SK-N-MC (cell line): Measurements from ENCODE around the gene CDK8.

Experiments used
- EZH2 ChIP-seq: fragments of 200-600 bp; sonication (generic); IDR thresholded peaks from one replicate; pipeline ENCODE4 v1.6.1; 2017; ENCODE audit warnings: antibody characterized with exemption
- POLR2AphosphoS5 ChIP-seq: IDR thresholded peaks from 2 replicates; pipeline ENCODE4 v1.6.1; 2012; ENCODE audit warnings: mild to moderate bottlenecking, low read depth, low read length, borderline replicate concordance

DNA sequence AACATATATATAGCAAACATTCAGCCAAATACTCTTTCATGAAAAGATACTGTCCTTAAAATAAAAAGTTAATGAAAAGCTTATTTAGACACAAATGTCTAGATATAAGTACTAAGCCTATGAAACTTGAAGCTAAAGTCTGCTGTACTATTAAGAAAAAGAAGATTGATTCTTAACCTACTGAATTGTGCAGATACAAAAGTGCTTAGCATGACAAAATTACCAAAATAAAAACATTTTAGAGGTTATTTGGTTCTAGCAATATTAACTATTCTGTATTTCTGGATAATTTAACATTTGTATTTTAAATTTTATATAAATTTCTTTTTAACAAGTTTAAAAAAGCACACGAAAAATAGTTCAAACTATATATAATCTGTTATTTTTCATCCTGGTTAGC, 40.6 kb upstream of the CDK8 start:
- TF ChIP-seq POLR2AphosphoS5 (no peak), EZH2 (no peak)
